GM12872 (cell line): Measurements from ENCODE around the gene BAD.
A peak's percentile ranks its signal among the peaks of the same experiment; 100 is the strongest.

Source experiments
- CTCF ChIP-seq: IDR thresholded peaks from 3 replicates; pipeline ENCODE4 v1.5.1; 2011; ENCODE audit warnings: low read depth, mild to moderate bottlenecking, low read length, moderate library complexity; ENCODE audit not compliant: insufficient read depth

BAD gene

GRCh38 chr11:64312947-64313346, 28.5 kb upstream of the BAD start:
- TF ChIP-seq CTCF = no peak

- no peak for TF ChIP-seq CTCF
Observed at GRCh38 chr11:64306876-64307622, 22.6 kb upstream of the BAD start.

GRCh38 chr11:64306563-64306875, 22.1 kb upstream of the BAD start:
- no peak for TF ChIP-seq CTCF

GRCh38 chr11:64305691-64306562, 21.5 kb upstream of the BAD start:
- peak; percentile 59 for TF ChIP-seq CTCF

GRCh38 chr11:64305075-64305690, 20.7 kb upstream of the BAD start, which contains the start of gene ESRRA:
Gene ESRRA (plus strand): TSS chr11:64305524. CDS start chr11:64307180, 1,656 bp downstream.
- no peak for TF ChIP-seq CTCF

GRCh38 chr11:64304316-64305072, 20.0 kb upstream of the BAD start:
- TF ChIP-seq CTCF = peak; percentile 96

GRCh38 chr11:64304032-64304315, 19.5 kb upstream of the BAD start:
- no peak for TF ChIP-seq CTCF
